Forelimb muscle (tissue), 1 donor: ENCODE results near the gene IL23R. TPM values are rescaled to one million over a fixed set of nuclear protein-coding genes. Genes with fewer than 3 reads are reported as not detected.
"Not testable (repeated sequence)": the region's sequence is repeated elsewhere in the genome, so short reads cannot be mapped to it uniquely, and the experiment has no call there.

Source experiments
- DNase-seq: peaks from one replicate; pipeline ENCODE4 v3.0.0-alpha.2; 2013; ENCODE audit warnings: low read depth
- polyA plus RNA-seq: library from polyadenylated mRNA; unstranded; fragments of 120-200 nt; gene quantifications from one replicate; pipeline ENCODE4 v1.2.1, GENCODE V29; 2013; ENCODE audit not compliant: insufficient read length

Gene IL23R
- polyA plus RNA-seq, 1 donor: not detected

GRCh38 chr1:67193704-67194103 lies 27.4 kb downstream of the IL23R start:
- no peak for DNase-seq

GRCh38 chr1:67194209-67194863 lies 28.1 kb downstream of the IL23R start:
- DNase-seq: no peak

DNA sequence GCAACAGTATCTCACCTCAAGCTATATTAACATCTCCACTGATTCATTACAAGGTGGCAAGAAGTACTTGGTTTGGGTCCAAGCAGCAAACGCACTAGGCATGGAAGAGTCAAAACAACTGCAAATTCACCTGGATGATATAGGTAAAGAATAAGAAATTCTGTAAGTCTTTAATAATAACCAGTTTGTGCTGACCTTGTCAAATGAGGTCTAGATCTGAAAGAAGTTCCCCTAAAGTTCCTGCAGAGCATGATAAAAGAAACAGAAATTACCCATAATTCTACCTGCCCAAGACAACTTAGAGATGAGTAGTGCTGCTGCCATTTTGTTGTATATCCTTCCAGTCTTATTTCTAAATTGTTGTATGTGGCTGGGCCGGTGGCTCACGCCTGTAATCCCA lies 34.5 kb downstream of the IL23R start:
- no peak for DNase-seq

GRCh38 chr1:67201891-67202290 lies 35.6 kb downstream of the IL23R start:
- DNase-seq: no peak

DNA sequence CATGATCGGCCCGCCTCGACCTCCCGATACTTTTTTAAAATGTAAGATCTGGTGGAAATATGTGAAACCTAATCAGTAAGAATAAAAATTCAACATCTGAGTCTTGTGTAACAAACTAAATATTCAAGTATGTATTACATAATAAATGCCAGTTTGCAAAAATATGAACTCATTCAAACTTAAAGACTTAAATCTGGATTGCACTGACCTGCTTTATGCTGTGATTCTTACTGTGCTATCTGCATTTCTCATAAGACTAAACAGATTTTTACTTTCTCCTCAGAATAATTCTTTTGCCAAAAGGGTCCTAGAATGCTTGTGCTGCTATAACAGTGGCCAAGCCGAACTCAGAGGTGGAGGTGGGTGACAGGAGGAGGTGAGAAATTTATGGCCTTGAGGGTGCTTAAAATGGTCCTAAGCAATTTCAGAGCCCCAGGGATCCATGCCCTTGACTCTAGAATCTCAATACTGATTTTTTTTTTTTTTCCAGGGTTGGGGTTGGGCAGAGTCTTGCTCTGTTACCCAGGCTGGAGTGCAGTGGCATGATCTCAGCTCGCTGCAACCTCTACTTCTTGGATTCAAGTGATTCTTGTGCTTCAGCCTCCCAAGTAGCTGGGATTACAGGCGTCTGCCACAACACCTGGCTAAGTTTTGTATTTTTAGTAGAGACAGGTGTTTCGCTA lies 38.2 kb downstream of the IL23R start:
- no peak for DNase-seq

- DNase-seq: not testable (repeated sequence)
Observed at GRCh38 chr1:67207398-67207797, 41.1 kb downstream of the IL23R start.

- DNase-seq: no peak
Observed at GRCh38 chr1:67208217-67208616, 42.0 kb downstream of the IL23R start.

GRCh38 chr1:67209521-67209920 lies 43.3 kb downstream of the IL23R start:
- no peak for DNase-seq

GRCh38 chr1:67211589-67212563 lies 45.6 kb downstream of the IL23R start:
- no peak for DNase-seq

GRCh38 chr1:67213164-67213563 lies 46.9 kb downstream of the IL23R start:
- DNase-seq: no peak

GRCh38 chr1:67213948-67214347 lies 47.7 kb downstream of the IL23R start:
- no peak for DNase-seq

DNA sequence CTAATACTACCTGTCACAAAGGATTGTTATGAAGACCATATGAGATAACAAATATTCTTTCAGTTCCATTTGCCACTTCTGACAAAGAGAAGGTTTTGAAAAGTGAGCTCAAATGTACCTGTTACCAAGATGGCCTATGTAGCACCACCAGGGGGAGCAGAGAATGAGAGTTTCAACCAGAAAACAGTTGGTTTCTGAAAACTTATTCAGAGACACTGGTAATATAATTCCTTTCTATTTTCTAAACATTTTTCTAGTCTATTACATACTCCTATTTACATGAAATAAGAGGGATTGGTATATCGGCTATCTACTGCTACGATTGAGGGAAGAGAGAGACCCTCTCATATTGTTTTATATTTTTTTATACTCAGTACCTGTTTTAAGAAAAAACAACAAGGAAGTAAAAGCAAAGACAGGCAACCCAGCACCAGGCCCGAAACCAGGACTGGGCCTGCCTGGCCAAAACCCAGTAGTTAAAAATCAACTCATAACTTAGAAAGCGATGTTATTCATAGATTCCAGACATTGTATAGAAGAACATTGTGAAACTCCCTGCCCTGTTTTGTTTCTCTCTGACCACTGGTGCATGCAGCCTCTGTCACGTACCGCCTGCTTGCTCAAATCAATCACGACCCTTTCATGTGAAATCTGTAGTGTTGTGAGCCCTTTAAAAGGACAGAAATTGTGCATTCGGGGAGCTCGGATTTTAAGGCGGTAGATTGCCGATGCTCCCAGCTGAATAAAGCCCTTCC lies 48.3 kb downstream of the IL23R start:
- no peak for DNase-seq

- no peak for DNase-seq
Observed at GRCh38 chr1:67216401-67216800, 50.1 kb downstream of the IL23R start.

GRCh38 chr1:67217417-67217816 lies 51.2 kb downstream of the IL23R start:
- DNase-seq: peak; percentile 38

GRCh38 chr1:67217938-67218337 lies 51.7 kb downstream of the IL23R start:
- no peak for DNase-seq

DNA sequence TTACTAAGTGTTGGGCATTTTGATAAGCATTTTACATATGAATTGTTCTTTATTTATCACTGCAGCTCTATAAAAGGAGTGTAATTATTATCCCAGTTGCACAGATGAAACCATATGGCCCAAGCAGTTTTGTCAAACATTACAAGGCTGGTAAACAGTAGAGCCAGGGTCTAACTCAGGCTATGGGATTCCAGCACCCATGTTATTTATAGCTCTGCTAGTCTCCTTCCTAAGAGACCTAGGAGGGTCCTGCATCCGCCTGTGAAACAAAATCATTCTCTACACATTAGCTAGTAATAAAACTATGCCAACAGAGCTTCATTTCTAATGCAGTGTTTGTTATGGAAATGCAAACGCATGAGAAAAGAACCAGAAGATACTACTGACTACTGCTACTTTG lies 58.6 kb downstream of the IL23R start:
- DNase-seq: no peak

- no peak for DNase-seq
Observed at GRCh38 chr1:67226688-67227087, 60.4 kb downstream of the IL23R start.

DNA sequence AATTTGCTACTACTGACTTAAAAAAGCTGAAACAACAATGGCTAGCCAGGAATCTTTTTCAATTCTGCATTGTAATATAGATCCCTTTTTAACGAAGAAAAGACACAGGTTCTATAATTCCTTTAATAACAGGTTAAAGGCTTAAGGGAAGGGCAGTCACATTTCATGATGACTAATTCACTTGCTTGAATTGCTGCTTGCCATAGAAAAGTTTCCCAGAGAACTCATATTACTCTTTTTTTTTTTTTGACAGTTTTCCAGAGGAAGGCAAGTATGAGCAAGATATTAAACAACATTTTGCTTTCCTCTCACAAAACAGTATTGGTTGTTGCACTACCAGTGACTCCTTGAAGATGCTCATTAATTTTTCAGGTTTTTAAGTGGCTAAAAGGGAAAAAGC lies 60.9 kb downstream of the IL23R start:
- no peak for DNase-seq

DNA sequence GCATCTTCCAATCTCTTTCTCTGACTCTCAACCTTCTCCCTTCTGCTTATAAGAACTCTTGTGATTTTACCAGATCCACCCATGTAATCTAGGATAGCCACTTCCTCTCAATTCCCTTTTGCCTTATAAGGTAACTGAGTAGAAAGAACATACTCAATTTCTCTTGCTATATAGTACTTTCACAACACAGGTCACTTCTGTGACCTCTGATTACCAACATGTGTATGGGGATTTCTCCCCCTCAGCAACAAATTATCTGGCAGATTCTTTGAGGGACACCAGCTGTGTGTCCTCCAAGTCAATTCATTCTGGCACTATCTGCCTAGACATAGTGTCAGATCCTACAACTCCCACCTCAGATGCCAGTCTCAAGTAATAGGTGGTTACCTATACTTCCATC lies 62.5 kb downstream of the IL23R start:
- DNase-seq: no peak

DNA sequence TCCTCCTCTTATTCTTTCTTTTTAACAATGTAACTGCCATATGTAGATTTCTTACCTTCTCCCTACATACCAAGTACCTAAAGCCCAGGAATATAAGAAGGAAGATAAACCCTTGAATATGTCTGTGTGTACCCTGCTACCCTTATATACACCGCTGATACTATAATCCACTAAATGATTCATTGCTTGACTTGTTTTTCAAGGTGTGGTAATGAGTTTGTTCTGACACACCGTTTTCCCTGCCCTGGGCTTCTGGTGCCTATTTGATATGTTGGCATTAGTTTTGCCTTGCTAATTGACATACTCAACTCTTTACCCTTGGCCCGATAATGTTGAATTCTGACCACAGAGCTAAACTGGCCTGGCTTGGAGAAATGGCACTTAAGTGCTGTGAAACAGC lies 64.3 kb downstream of the IL23R start:
- no peak for DNase-seq

GRCh38 chr1:67236277-67236676 lies 70.0 kb downstream of the IL23R start:
- no peak for DNase-seq

GRCh38 chr1:67239738-67240137 lies 73.5 kb downstream of the IL23R start:
- DNase-seq: no peak
